Measurements from ENCODE around the gene EMILIN1. TPM values are rescaled to one million over a fixed set of nuclear protein-coding genes. Genes with fewer than 3 reads are reported as not detected.

EMILIN1 gene
- total RNA-seq, 4 donors from 2014 or later: 6.2 to 27.8 (median 9.9) TPM

GRCh38 chr2:27053776-27054175, 24.6 kb upstream of the EMILIN1 start:
- H3K4me3 ChIP-seq: no peak overlapping the region
- WGBS, 2 donors: 81 to 88% methylated on average over 8 of the region's 8 CpGs
- no peaks in the 10 kb centered on the region for H3K27me3 ChIP-seq
- H3K36me3 ChIP-seq: peaks cover 9 to 55% (median 15%) of the 10 kb centered on the region in 3 donors
- no peak for DNase-seq
- H3K4me1 ChIP-seq: peaks cover 11 to 34% (median 13%) of the 10 kb centered on the region in 3 donors
- TF ChIP-seq CTCF (IDR thresholded peaks at IDR 0.05) (no peak), POLR2A (IDR thresholded peaks at IDR 0.05) (no peak)
- no peaks in the 10 kb centered on the region for H3K9me3 ChIP-seq
- peak overlapping the region in 1 of 4 donors; percentile 92 for H3K27ac ChIP-seq
- intact Hi-C loops (cut with DNase I): no loop called here

GRCh38 chr2:27054721-27055120, 23.7 kb upstream of the EMILIN1 start:
- no peak for DNase-seq
- Histone ChIP-seq H3K27ac (peak overlapping the region in 1 of 4 donors; percentile 8), H3K27me3 (no peaks in the 10 kb centered on the region), H3K4me3 (no peak overlapping the region), H3K9me3 (no peaks in the 10 kb centered on the region), H3K4me1 (peaks cover 6 to 26% (median 10%) of the 10 kb centered on the region in 3 donors), H3K36me3 (peaks cover 9 to 65% (median 15%) of the 10 kb centered on the region in 3 donors)
- TF ChIP-seq CTCF (IDR thresholded peaks at IDR 0.05): no peak
- no peak for TF ChIP-seq POLR2A (IDR thresholded peaks at IDR 0.05)
- intact Hi-C loops (cut with DNase I): no loop called here
- WGBS, 2 donors: 94 to 97% methylated on average over 11 of the region's 11 CpGs

- no peaks in the 10 kb centered on the region for H3K27me3 ChIP-seq
- intact Hi-C loops (cut with DNase I): no loop called here
- no peak overlapping the region for H3K4me3 ChIP-seq
- H3K4me1 ChIP-seq: peaks cover 2 to 11% (median 3%) of the 10 kb centered on the region in 3 donors
- no peak overlapping the region for H3K27ac ChIP-seq
- H3K9me3 ChIP-seq: no peaks in the 10 kb centered on the region
- 92 to 93% methylated on average over 5 to 6 of the region's 6 CpGs for WGBS, 2 donors
- no peak for TF ChIP-seq POLR2A (IDR thresholded peaks at IDR 0.05)
- peaks cover 9 to 85% (median 15%) of the 10 kb centered on the region in 3 donors for H3K36me3 ChIP-seq
- no peak for DNase-seq
Measured at GRCh38 chr2:27057184-27057583, 21.2 kb upstream of the EMILIN1 start.

GRCh38 chr2:27058210-27058609, 20.2 kb upstream of the EMILIN1 start:
- Histone ChIP-seq H3K27ac (no peak overlapping the region), H3K27me3 (no peaks in the 10 kb centered on the region), H3K4me3 (no peak overlapping the region), H3K9me3 (no peaks in the 10 kb centered on the region), H3K36me3 (peaks cover 9 to 93% (median 15%) of the 10 kb centered on the region in 3 donors), H3K4me1 (peaks cover 0 to under 1% (median 0%) of the 10 kb centered on the region in 3 donors)
- intact Hi-C loops (cut with DNase I): no loop called here
- DNase-seq: no peak
- no peak for TF ChIP-seq CTCF (IDR thresholded peaks at IDR 0.05)
- no peak for TF ChIP-seq POLR2A (IDR thresholded peaks at IDR 0.05)
- WGBS, 2 donors: 90 to 94% methylated on average over 8 of the region's 10 CpGs

- H3K9me3 ChIP-seq: no peaks in the 10 kb centered on the region
- H3K27me3 ChIP-seq: no peaks in the 10 kb centered on the region
- TF ChIP-seq POLR2A (IDR thresholded peaks at IDR 0.05): no peak
- intact Hi-C loops (cut with DNase I): no loop called here
- H3K36me3 ChIP-seq: peaks cover 9 to 83% (median 9%) of the 10 kb centered on the region in 3 donors
- H3K4me1 ChIP-seq: peaks cover 0 to 4% (median 0%) of the 10 kb centered on the region in 3 donors
- H3K27ac ChIP-seq: no peak overlapping the region
- WGBS, 2 donors: 80 to 87% methylated on average over 6 to 10 of the region's 15 CpGs
- no peak for DNase-seq
- H3K4me3 ChIP-seq: no peak overlapping the region
Measured at GRCh38 chr2:27059141-27059820, 19.1 kb upstream of the EMILIN1 start.

GRCh38 chr2:27060323-27060722, 18.1 kb upstream of the EMILIN1 start:
- H3K27ac ChIP-seq: no peak overlapping the region
- no peak overlapping the region for H3K4me3 ChIP-seq
- intact Hi-C loops (cut with DNase I): no loop called here
- no peak for DNase-seq
- H3K9me3 ChIP-seq: no peaks in the 10 kb centered on the region
- H3K27me3 ChIP-seq: no peaks in the 10 kb centered on the region
- H3K36me3 ChIP-seq: peaks cover under 1 to 83% (median 7%) of the 10 kb centered on the region in 3 donors
- 83 to 86% methylated on average over 3 of the region's 3 CpGs for WGBS, 2 donors
- TF ChIP-seq POLR2A (IDR thresholded peaks at IDR 0.05) (no peak), CTCF (IDR thresholded peaks at IDR 0.05) (no peak)
- H3K4me1 ChIP-seq: peaks cover 0 to 4% (median 0%) of the 10 kb centered on the region in 3 donors
